GM18868 (cell line): ENCODE results near the gene RPP40.
"Not testable (repeated sequence)": the region's sequence is repeated elsewhere in the genome, so short reads cannot be mapped to it uniquely, and the experiment has no call there.

Experiments
- ATAC-seq: cut with Tn5 transposase; IDR thresholded peaks from one replicate; pipeline ENCODE4 v1.9.1; 2021; ENCODE audit warnings: mild to moderate bottlenecking, moderate library complexity; ENCODE audit not compliant: unreplicated experiment

Gene RPP40

GRCh38 chr6:5020142-5020541, 16.3 kb upstream of the RPP40 start:
- no peak for ATAC-seq

DNA sequence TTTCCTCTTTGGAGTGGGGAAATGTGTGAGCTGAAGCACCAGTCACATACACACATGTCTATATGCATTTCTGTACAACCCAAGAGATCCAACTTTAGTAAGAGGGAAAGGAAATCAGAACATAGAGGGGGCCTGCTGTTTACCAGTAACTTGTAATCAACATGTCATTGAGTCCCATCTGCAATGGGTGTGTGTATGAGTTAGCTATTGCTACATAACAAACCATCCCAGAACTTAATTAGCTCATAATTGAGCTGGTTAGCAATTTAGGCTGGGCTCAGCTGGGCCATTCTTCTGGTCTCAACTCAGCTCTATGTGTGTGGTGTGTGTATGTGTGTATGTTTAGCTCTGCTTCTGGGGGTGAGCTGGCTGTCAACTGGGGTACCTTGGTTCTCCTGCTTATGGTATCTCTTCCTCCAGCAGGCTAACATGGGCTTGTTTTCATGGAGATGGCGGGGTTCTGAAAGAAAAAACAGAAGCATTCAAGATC, 10.3 kb upstream of the RPP40 start:
- ATAC-seq, result no peak

GRCh38 chr6:5012519-5012918, 8.7 kb upstream of the RPP40 start:
- no peak for ATAC-seq

- ATAC-seq, result no peak
Measured at GRCh38 chr6:5011346-5011745, 7.5 kb upstream of the RPP40 start.

DNA sequence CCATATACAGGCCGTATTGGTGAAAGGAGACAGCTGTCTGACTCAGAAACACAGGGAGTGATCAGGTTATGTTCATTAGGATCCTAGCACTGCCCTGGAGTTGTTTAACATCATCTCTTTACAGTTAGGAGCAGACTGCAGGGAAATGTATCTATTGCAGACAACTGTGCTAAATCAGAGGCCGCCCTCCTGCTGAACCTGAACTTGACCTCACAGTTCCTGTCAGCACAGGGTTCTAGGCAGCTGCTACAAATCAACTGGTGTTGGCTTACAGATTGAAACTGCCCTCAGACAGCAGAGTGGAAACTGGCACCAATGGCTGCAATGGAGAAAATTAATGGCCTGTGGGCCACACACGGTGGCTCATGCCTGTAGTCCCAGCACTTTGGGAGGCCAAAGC, 3.7 kb upstream of the RPP40 start:
- ATAC-seq, result no peak

DNA sequence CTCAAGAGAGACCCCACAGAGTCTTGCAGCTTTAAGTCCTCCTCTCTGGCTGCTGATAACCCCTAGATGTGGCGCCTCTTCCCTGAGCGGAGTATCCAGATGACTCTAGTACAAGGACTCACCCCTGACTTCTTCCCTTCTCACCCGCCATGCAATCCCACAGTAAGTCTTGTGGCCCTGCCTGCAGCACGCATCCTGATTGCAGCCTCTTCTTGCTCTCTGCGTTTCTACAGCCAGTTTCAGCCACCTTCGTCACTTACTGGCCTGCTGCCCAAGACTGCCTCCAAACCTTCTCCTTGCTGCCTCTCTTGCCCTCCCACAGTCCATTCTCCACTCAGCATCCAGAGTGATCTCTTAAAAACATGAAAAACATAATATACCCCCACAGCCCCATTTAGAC, 2.4 kb upstream of the RPP40 start:
- no peak for ATAC-seq

GRCh38 chr6:5005038-5005433, 1.2 kb upstream of the RPP40 start:
- ATAC-seq, result not testable (repeated sequence)

DNA sequence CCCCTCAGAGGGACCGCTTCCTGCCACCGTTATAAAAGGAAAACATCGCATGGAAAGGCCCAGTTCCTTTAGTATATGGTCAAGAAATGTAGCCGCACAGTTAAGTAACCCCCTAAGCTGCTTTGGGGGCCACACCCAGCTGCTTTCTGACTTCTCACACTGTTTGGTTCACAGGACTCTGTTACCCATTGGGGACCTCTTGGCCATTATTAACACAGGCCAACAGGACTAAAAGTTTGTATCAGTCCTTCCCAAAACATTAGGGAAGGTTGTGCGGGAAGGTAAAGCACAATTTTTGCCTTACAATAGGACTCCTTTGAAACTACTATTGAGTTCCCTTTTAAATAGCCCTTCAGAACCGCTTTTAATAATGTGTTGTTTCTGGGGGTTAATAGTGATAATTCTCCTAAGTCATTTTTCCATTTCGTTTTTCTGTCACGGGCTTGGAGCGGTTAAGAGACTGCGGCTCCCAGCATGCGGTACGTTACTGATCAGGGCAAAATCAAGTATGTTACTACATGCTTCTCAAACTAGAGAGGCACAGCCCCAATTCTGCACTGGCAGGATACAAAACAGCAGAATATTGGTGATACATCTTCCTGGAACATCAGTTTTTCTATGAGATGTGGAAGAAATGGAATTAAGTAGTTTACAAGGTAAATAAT, 668 bp upstream of the RPP40 start:
- ATAC-seq, result peak; percentile 5

- ATAC-seq, result no peak
Measured at GRCh38 chr6:4999586-4999985, 4.3 kb downstream of the RPP40 start.

DNA sequence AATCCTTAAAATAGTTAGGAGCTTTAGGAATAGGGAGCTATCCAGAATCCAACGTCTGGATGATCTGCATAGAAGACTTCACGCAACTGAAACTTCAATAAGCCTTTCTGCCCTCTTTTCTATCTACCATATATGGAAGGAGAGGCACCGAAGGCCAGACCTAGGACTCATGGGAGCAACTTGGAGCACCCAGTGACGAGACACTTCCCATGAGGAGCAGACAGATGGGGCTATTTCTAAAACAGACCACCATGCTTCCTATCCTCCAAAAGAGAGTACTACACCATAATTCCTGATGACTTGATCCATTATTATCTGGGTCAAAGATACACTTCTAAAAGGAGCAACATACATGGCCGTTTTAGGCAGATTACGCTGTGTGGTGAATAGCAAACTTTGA, 6.0 kb downstream of the RPP40 start:
- no peak for ATAC-seq

GRCh38 chr6:4994741-4995140, 9.1 kb downstream of the RPP40 start:
- ATAC-seq, result no peak

DNA sequence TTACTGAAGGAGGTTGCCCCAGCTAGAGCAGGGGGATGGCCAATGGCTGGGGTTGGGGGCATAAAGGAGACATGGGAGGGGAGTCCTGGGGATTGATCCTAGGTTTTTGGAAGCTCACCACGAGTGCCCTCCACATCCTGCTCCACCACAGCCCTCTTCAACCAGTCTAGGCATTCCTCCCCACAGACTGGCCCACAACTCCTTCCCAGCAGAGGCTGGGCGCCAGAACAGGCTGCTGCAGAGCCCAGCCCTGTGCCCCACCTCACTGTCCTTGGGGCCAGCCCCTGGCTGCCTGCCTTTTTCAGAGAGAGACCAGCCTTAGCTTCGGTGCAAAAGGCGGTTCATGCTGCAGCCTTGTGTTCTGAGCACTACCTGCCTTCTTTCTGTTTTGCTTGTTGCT, 16.4 kb downstream of the RPP40 start:
- no peak for ATAC-seq

DNA sequence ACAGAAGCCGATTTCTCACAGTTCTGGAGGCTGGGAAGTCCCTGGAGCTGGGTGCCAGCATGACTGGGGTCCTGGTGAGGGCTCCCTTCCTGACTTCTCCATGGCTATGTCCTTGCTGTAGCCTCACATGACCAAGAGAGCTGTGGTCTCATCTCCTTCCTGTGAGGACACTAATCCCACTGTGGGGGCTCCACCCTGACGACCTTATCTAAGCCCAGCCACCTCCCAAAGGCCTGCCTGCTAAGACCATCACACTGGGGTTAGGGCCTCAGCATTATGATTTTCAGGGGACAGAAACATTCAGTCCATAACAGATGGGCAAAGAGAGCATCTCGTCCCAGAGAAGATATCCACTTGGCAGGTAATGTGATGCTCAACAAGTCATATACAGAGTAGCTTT, 16.8 kb downstream of the RPP40 start:
- no peak for ATAC-seq

DNA sequence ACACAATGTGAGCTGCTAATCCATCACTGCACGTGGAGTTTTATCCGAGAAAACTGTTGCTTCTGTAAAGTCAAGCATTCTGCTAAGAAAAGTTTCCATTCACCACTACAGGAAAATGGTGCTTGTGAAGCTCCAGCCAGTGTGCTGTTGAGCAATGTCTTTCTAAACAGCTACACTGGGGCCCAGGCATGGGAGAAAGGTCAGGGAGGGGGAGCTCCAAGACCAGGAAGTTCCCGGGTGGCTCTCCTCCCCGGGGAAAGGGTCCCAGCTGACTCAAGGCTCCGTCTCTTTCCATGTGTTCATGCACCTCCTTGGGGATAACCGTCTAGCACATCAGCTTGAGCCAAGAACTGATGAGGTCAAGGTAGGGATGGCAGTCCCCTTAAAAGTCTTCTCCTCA, 20.5 kb downstream of the RPP40 start:
- no peak for ATAC-seq

DNA sequence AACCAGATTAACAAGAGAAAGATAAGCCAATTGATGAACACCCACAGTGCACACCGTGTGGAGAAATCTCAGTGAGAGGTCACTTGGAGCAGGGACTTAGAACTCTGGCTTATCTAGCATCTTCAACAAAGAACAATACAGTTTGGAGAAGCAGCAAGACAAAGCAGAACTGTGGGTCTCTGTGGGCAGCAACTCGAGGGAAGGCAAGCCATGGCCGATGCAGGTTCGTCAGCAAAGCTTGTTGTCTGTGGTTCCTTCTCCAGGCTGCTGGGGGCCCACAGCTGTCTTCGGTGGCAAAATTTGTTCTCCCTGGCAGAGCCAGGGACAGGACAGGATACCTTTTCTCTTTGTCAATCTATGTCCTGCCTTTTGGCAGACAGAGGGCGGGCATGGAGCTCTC, 22.1 kb downstream of the RPP40 start:
- ATAC-seq, result no peak

GRCh38 chr6:4979426-4979825, 24.4 kb downstream of the RPP40 start:
- no peak for ATAC-seq

DNA sequence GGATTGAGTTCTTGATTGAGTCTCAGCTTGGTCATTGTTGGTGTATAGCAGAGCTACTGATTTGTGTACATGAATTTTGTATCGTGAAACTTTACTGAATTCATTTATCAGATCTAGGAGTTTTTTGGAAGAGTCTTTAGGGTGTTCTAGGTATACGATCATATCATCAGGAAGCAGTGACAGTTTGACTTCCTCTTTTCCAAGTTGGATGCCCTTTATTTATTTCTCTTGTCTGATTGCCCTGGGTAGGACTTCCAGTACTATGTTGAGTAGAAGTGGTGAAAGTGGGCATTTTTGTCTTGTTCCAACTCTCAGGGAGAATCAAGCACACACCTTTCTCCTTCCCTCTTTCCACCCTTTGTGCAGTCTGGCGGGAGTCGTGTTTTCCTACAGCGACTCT, 26.4 kb downstream of the RPP40 start:
- no peak for ATAC-seq

GRCh38 chr6:4975506-4975905, 28.3 kb downstream of the RPP40 start:
- no peak for ATAC-seq

- ATAC-seq, result no peak
Measured at GRCh38 chr6:4974962-4975361, 28.9 kb downstream of the RPP40 start.

DNA sequence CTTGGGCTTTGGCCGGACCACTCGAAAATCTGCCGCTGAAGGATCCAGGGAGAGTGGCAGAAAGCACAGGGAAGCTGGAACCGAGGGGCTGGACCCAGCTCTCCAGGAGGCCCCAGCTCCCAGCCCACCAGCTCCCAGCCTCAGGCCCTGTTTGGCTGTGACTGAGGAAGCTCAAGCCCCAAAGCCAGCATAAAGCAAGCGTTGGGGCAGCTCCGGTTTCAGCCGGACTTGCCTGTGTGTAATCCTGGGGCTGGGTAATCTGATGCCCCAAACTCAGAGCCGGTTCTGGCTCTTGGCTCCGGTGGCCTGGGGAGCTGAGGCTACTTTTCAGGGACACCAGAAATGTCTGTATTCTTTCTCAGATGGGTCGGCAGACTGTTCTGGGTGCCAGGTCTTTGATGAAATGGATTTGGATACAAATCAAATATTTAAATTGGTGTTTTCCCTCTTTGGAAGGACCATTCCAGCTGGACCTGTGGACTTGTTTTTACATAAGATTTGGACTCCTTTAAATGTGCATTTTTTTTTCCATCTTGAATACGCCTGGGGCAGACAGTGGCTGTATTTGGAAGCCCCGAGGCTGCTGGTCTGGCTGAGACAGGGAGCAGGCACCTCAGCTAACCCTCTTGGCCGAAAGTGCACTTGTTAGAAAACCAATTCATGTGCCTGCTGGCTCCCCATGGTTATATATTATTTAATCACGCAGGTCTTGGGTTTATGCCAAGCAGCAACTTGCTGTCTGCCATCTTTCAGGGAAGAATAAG, 29.7 kb downstream of the RPP40 start:
- no peak for ATAC-seq

- no peak for ATAC-seq
Measured at GRCh38 chr6:4973415-4973814, 30.4 kb downstream of the RPP40 start.

DNA sequence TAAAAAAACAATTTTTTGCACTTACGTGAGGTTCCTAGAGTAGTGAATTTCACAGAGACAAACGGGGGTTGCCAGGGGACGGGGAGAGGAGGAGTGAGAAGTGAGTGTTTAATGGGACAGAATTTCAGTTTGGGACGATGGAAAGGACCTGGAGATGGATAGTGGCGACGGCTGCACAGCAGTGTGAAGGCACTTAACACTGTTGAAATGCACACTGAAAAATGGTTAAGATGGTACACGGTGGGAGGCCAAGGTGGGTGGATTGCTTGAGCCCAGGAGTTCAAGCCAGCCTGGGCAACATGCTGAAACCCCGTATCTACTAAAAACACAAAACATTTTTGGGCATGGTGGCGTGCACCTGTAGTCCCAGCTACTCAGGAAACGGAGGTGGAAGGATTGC, 31.4 kb downstream of the RPP40 start:
- ATAC-seq, result no peak

DNA sequence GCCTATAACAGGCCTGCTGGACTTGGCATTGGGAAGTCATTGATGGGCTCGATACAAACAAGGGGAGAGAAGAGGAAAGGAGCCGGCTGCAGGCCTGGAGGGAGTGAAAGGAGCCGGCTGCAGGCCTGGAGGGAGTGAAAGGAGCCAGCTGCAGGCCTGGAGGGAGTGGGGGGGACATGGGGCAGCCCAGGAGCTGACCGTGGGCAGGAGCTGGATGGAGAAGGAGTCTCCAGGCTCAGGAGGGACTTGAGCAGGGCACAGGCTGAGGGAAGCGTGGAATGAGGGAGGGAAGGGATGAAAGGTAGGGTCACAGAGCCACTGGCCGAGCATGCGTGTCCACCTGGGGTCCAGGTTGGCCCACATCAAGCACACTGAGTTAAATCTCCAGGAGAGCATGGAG, 32.0 kb downstream of the RPP40 start:
- ATAC-seq, result no peak
